Astrocyte (in vitro differentiated cells and primary cell): ENCODE data around the gene PLA2R1.

Experiments used
- EZH2 ChIP-seq: IDR thresholded peaks from 2 replicates; pipeline ENCODE4 v1.6.1; 2012; ENCODE audit warnings: mild to moderate bottlenecking, low read length, inconsistent platforms; ENCODE audit not compliant: insufficient read depth
- TF ChIP-seq, protein P1 (sequence below): IDR thresholded peaks from 2 replicates; pipeline ENCODE4 v1.5.1; 2011; ENCODE audit warnings: low read depth, mild to moderate bottlenecking, inconsistent platforms, low read length, moderate library complexity; ENCODE audit not compliant: insufficient read depth

DNA sequence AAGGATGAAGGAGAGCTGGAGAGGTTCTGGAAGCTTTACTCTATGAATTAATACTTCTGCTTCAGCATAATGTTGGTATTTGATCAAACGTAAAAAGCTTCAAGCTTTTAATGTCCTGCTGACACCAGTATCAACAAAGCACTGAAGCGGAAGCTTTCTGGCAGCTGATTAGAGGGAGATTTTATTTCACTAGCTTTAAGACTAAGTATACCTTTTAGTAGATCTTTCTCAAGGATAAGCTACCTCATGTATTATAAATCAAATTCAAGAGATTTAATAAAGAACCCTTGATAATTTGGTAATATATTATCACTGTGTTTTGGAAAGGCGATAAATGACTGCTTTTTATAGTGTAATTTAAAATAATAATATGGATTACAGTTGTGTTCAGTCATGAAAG lies 136.4 kb downstream of the PLA2R1 start:
- TF ChIP-seq, protein P1, sequence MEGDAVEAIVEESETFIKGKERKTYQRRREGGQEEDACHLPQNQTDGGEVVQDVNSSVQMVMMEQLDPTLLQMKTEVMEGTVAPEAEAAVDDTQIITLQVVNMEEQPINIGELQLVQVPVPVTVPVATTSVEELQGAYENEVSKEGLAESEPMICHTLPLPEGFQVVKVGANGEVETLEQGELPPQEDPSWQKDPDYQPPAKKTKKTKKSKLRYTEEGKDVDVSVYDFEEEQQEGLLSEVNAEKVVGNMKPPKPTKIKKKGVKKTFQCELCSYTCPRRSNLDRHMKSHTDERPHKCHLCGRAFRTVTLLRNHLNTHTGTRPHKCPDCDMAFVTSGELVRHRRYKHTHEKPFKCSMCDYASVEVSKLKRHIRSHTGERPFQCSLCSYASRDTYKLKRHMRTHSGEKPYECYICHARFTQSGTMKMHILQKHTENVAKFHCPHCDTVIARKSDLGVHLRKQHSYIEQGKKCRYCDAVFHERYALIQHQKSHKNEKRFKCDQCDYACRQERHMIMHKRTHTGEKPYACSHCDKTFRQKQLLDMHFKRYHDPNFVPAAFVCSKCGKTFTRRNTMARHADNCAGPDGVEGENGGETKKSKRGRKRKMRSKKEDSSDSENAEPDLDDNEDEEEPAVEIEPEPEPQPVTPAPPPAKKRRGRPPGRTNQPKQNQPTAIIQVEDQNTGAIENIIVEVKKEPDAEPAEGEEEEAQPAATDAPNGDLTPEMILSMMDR, result no peak
- TF ChIP-seq EZH2, result no peak
